Ishikawa (cell line): Measurements from ENCODE around the gene MCF2L.

ENCODE experiments used
- CEBPB ChIP-seq: IDR thresholded peaks from 2 replicates; pipeline ENCODE4 v1.6.1; 2012
- CREB1 ChIP-seq: IDR thresholded peaks from 2 replicates; pipeline ENCODE4 v1.6.1; 2012; ENCODE audit warnings: low read depth
- EP300 ChIP-seq: IDR thresholded peaks from 2 replicates; pipeline ENCODE4 v1.6.1; 2012; ENCODE audit warnings: borderline replicate concordance
- FOXM1 ChIP-seq: IDR thresholded peaks from 2 replicates; pipeline ENCODE4 v1.6.1; 2012; ENCODE audit warnings: low read depth, borderline replicate concordance
- REST ChIP-seq: IDR thresholded peaks from 2 replicates; pipeline ENCODE4 v1.6.1; 2012; ENCODE audit warnings: low read depth, mild to moderate bottlenecking
- TCF12 ChIP-seq: IDR thresholded peaks from 2 replicates; pipeline ENCODE4 v1.6.1; 2012; ENCODE audit warnings: low read depth
- ZBTB7A ChIP-seq: IDR thresholded peaks from 2 replicates; pipeline ENCODE4 v1.6.1; 2012; ENCODE audit warnings: low read depth
- TF ChIP-seq, protein P1 (sequence below): IDR thresholded peaks from 2 replicates; pipeline ENCODE4 v1.6.1; 2012
- TF ChIP-seq, protein P2 (sequence below): IDR thresholded peaks from 2 replicates; pipeline ENCODE4 v1.6.1; 2012

- TF ChIP-seq, protein P1, sequence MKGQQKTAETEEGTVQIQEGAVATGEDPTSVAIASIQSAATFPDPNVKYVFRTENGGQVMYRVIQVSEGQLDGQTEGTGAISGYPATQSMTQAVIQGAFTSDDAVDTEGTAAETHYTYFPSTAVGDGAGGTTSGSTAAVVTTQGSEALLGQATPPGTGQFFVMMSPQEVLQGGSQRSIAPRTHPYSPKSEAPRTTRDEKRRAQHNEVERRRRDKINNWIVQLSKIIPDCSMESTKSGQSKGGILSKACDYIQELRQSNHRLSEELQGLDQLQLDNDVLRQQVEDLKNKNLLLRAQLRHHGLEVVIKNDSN: no peak
- TF ChIP-seq TCF12: no peak
- no peak for TF ChIP-seq EP300
- TF ChIP-seq ZBTB7A: no peak
- no peak for TF ChIP-seq CREB1
- TF ChIP-seq, protein P2, sequence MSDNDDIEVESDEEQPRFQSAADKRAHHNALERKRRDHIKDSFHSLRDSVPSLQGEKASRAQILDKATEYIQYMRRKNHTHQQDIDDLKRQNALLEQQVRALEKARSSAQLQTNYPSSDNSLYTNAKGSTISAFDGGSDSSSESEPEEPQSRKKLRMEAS: no peak
- no peak for TF ChIP-seq CEBPB
- no peak for TF ChIP-seq REST
- no peak for TF ChIP-seq FOXM1
Measured at GRCh38 chr13:113095146-113096051, 126.4 kb downstream of the MCF2L start.
